ENCODE data around the gene PLAAT4. TPM values are rescaled to one million over a fixed set of nuclear protein-coding genes. Genes with fewer than 3 reads are reported as not detected.
"Not testable (repeated sequence)": the region's sequence is repeated elsewhere in the genome, so short reads cannot be mapped to it uniquely, and the experiment has no call there.

The PLAAT4 gene
- total RNA-seq, 1 donor from 2014 or later, result 14.1 TPM

DNA sequence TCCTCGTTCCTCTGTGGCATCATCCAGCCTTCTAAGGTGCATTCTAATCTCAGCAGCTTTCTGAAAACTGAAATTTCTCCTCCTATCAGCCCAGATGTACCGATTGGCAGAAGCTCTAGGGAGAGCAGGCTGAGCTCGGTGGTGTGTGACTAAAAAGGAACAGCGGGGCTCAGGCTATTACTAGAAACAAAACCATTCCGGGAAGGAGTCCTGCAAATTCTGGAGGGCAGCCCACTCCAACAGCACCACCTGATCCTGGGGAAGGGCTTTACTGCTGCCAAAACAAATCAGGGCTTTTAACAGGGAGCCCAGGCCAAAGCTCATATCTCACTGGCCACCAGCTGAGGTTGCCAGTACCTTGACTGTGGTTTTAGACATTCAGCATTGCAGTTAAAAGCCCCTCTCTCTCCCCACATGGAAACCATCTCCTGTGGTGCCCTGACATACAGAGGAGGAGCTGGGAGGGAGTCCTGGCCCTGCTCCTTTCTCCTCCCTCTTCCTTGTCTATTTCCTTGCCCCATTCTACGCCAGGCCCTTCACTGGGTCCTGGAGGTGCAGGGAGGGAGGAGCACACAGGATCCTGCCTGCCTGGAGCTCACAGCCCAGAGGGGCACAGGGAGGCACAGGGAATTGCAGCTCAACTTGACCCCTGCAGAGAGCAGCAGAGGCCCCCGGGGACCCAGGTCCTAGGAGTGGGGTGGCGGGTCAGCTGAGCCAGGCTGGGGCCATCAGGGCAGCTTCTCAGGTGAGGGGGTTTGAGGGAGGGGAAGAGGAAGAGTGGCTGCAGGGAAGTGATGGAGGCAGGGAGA is 889 bp downstream of the PLAAT4 start:
- TF ChIP-seq, protein P1, sequence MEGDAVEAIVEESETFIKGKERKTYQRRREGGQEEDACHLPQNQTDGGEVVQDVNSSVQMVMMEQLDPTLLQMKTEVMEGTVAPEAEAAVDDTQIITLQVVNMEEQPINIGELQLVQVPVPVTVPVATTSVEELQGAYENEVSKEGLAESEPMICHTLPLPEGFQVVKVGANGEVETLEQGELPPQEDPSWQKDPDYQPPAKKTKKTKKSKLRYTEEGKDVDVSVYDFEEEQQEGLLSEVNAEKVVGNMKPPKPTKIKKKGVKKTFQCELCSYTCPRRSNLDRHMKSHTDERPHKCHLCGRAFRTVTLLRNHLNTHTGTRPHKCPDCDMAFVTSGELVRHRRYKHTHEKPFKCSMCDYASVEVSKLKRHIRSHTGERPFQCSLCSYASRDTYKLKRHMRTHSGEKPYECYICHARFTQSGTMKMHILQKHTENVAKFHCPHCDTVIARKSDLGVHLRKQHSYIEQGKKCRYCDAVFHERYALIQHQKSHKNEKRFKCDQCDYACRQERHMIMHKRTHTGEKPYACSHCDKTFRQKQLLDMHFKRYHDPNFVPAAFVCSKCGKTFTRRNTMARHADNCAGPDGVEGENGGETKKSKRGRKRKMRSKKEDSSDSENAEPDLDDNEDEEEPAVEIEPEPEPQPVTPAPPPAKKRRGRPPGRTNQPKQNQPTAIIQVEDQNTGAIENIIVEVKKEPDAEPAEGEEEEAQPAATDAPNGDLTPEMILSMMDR (IDR thresholded peaks at IDR 0.05; ENCODE audit: insufficient read depth, low read length, poor library complexity, severe bottlenecking), result no peak

DNA sequence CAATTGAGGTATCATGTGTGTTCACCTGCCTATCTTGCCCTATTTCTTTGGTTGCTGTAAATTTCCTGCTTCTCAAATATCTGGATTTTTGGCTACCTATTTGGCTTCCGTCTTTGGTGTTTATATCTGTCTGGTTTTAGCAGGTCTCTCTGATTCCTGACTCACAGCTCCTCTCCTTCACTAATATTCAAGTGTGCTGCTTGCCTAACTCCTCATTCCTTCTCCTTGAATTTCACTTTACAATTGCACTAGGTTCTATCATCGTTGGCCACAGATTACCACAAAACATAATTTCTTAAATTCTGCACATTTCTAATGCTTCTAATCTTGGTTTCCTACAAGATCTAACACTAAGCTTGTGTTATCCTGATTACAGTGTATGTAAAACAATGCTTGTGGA is 5.9 kb downstream of the PLAAT4 start:
- H3K4me3 ChIP-seq (ENCODE audit: low read depth, low read length); H3K36me3 ChIP-seq (ENCODE audit: control insufficient read depth, insufficient read depth, low read length); H3K27me3 ChIP-seq (ENCODE audit: control insufficient read depth, insufficient read depth, low read length); DNase-seq (ENCODE audit: low read depth): not testable (repeated sequence)

More for the DNA sequence above, 889 bp downstream of the PLAAT4 start:
- Histone ChIP-seq H3K36me3 (ENCODE audit: control insufficient read depth, insufficient read depth, low read length) (peaks cover 2% of the 10 kb centered on the region), H3K27me3 (ENCODE audit: control insufficient read depth, insufficient read depth, low read length) (no peaks in the 10 kb centered on the region), H3K4me3 (ENCODE audit: low read depth, low read length) (no peak overlapping the region)
- DNase-seq (ENCODE audit: low read depth), result no peak

DNA sequence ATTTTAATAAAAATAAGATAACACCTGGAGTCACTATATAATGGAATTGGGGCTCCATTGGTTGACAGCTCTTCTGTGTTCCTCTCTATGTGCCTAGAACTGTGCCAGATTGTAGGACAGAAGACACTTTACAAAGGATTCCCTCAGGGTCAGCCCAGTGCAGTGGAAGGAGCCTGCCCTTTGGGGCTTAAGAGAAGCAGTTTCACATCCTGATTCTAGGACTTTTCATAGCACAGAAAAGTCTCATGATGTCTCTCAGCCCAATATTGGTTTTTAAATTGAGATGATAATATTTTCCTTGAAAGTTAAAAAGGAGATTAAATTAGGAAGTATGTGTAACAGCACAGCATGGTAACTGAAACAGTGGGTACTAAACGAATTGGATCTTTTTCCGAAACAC is 7.1 kb downstream of the PLAAT4 start:
- H3K36me3 ChIP-seq (ENCODE audit: control insufficient read depth, insufficient read depth, low read length), result peaks cover 2% of the 10 kb centered on the region
- no peak for DNase-seq (ENCODE audit: low read depth)
- H3K4me3 ChIP-seq (ENCODE audit: low read depth, low read length), result no peak overlapping the region
- TF ChIP-seq, protein P1 (IDR thresholded peaks at IDR 0.05; ENCODE audit: insufficient read depth, low read length, poor library complexity, severe bottlenecking), result no peak
- no peaks in the 10 kb centered on the region for H3K27me3 ChIP-seq (ENCODE audit: control insufficient read depth, insufficient read depth, low read length)

DNA sequence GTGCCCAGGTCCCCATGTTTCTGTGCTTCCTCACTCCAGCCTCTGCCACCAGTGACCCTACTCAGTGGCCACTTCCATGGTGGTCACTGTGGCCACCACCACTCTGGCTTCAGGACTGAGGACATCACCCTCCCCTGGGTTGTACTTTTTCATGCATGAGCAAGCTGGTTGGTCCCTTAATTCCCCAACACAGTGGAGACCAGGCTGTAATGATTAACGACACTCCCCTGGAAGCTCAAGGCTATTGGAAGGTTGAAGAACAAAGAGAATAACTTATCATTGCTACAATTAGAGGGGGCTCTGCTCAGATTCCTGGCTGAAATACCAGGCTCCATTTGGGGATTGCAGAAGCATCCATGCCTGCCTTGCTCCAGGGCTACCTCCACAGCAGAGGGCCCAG is 10.5 kb downstream of the PLAAT4 start:
- H3K4me3 ChIP-seq (ENCODE audit: low read depth, low read length), result no peak overlapping the region
- TF ChIP-seq, protein P1 (IDR thresholded peaks at IDR 0.05; ENCODE audit: insufficient read depth, low read length, poor library complexity, severe bottlenecking), result no peak
- H3K27me3 ChIP-seq (ENCODE audit: control insufficient read depth, insufficient read depth, low read length), result no peaks in the 10 kb centered on the region
- H3K36me3 ChIP-seq (ENCODE audit: control insufficient read depth, insufficient read depth, low read length), result no peaks in the 10 kb centered on the region
- DNase-seq (ENCODE audit: low read depth), result no peak

DNA sequence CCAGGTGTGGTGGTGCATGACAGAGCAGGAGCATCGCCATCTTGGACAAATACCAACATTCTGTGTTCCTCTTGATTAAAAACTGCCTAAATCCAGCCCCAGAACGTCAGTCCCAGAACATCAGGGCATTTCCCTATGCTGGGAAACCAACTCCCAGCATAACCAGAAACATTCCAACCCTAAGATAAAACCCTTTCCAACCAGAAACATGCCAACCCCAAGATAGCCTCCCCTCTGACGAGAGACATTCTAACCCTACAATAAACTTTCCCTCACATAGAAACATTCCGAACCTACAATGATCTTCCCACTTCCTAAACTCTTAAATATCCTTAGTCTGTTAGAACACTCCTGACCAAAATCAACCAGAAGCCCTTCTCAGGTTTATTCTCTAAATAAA is 11.6 kb downstream of the PLAAT4 start:
- DNase-seq (ENCODE audit: low read depth), result no peak
- H3K4me3 ChIP-seq (ENCODE audit: low read depth, low read length), result no peak overlapping the region
- TF ChIP-seq, protein P1 (IDR thresholded peaks at IDR 0.05; ENCODE audit: insufficient read depth, low read length, poor library complexity, severe bottlenecking), result no peak

DNA sequence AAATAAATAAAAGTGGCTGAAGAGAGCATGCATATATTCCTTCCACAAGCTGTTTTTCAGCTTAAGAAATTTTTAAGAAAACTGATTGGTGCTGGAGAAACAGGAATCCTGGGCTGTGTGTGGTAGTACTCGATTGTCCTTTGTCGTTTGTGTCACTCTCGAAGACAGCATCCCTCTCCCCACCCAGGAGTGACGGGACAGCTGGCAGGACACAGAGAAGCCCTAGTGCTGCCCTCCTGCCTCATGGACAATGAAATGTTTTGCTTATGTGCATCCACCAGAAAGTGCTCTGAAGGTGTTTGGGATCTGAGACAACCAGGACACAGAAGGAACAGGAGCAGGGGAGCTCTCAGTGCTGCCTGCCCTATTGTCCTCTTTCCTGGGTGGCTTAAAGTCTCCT is 12.8 kb downstream of the PLAAT4 start:
- H3K36me3 ChIP-seq (ENCODE audit: control insufficient read depth, insufficient read depth, low read length), result no peaks in the 10 kb centered on the region
- no peak for DNase-seq (ENCODE audit: low read depth)
- no peaks in the 10 kb centered on the region for H3K27me3 ChIP-seq (ENCODE audit: control insufficient read depth, insufficient read depth, low read length)
- H3K4me3 ChIP-seq (ENCODE audit: low read depth, low read length), result no peak overlapping the region
- TF ChIP-seq, protein P1 (IDR thresholded peaks at IDR 0.05; ENCODE audit: insufficient read depth, low read length, poor library complexity, severe bottlenecking), result no peak

More for the DNA sequence above, 11.6 kb downstream of the PLAAT4 start:
- no peaks in the 10 kb centered on the region for H3K36me3 ChIP-seq (ENCODE audit: control insufficient read depth, insufficient read depth, low read length)
- no peaks in the 10 kb centered on the region for H3K27me3 ChIP-seq (ENCODE audit: control insufficient read depth, insufficient read depth, low read length)

DNA sequence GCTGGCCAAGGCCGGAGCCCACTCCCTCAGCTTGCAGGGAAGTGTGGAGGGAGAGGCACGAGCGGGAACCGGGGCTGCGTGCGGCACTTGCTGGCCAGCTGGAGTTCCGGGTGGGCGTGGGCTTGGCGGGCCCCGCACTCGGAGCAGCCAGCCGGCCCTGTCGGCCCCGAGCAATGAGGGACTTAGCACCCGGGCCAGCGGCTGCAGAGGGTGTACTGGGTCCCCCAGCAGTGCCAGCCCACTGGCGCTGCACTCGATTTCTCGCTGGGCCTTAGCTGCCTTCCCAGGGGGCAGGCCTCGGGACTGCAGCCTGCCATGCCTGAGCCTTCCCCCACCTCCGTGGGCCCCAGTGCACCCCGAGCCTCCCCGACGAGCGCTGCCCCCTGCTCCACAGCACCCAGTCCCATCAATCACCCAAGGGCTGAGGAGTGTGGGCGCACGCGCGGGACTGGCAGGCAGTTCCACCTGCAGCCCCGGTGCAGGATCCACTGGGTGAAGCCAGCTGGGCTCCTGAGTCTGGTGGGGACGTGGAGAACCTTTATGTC is 13.6 kb downstream of the PLAAT4 start:
- not testable (repeated sequence) for DNase-seq (ENCODE audit: low read depth); H3K27me3 ChIP-seq (ENCODE audit: control insufficient read depth, insufficient read depth, low read length); H3K36me3 ChIP-seq (ENCODE audit: control insufficient read depth, insufficient read depth, low read length); H3K4me3 ChIP-seq (ENCODE audit: low read depth, low read length)
